ENCODE data around the gene IFFO2. TPM values are rescaled to one million over a fixed set of nuclear protein-coding genes. Genes with fewer than 3 reads are reported as not detected.

The IFFO2 gene
- polyA plus RNA-seq, 4 donors: 0.22 to 3.6 (median 2.4) TPM

DNA sequence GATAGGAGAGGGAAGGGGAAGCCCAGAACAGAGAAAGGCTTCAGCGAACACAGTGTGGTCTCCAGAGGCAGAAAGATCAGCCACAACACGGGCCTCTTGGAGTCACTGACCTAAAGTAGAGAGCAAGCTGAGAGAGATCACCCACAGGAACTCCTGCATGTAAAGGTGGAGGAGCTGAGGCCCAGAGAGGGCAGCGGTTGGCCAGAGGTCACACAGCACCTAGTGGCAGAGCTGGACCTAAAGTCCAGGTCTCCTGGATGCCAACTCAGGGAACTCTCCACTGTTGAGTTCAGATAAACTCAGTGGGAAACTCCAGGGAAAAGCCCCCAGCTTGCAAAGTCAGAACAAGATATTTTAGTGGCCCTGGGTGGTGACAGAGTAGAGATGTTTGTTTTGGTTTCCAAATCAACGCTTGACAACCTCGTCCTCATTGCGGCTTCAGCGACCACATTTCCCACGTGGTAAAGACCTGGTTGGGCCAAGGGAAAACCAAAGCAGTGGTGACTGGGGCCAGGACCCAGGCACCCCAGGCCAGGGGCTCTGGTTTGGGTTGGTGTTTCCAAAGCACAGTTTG lies 4.6 kb downstream of the IFFO2 start:
- Histone ChIP-seq H3K27ac (ENCODE audit: low read depth in 1 of 3, low read length in 2 of 3) (peak overlapping the region in 2 of 3 donors; percentile 24 to 94), H3K4me1 (ENCODE audit: control insufficient read depth in 3 of 3, insufficient read depth in 2 of 3, low read depth in 1 of 3, low read length in 2 of 3) (peaks cover 0 to 27% (median 21%) of the 10 kb centered on the region in 3 donors), H3K36me3 (ENCODE audit: control insufficient read depth in 3 of 3, insufficient read depth in 2 of 3, low read depth in 1 of 3, low read length in 3 of 3) (peaks cover 0 to 3% (median 0%) of the 10 kb centered on the region in 3 donors), H3K27me3 (ENCODE audit: control insufficient read depth in 3 of 3, insufficient read depth in 3 of 3, low read length in 3 of 3) (peaks cover 0 to 4% (median 0%) of the 10 kb centered on the region in 3 donors), H3K9me3 (ENCODE audit: control insufficient read depth in 2 of 2, insufficient read depth in 1 of 2, low read depth in 1 of 2, low read length in 1 of 2) (no peaks in the 10 kb centered on the region), H3K4me3 (ENCODE audit: low read depth in 1 of 3, low read length in 3 of 3) (no peak overlapping the region)
- FAIRE-seq: no peak
- peak in 1 of 2 donors; percentile 42 for DNase-seq
- 34 to 67% (median 49%) methylated on average over 8 of the region's 8 CpGs for WGBS, 3 donors

DNA sequence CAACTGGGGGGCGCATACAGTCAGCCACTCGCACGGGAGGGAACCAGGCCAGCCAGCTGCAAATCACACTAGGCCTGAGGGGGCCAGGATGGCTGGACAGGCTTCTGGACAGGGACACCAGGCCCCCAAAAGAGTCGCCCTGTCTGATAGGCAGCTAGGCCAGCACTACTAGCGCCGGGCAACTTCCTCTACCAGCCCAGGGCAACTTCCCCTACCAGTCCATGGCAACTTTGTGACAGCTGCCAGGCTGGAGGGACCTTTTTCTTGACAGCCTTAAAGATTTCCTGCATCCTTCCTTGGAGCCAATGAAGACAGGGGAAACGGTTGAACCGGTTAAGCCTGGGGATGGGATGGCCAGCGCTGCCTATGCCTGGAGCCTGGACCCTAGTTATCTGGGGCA lies 5.1 kb downstream of the IFFO2 start:
- no peaks in the 10 kb centered on the region for H3K9me3 ChIP-seq (ENCODE audit: control insufficient read depth in 2 of 2, insufficient read depth in 1 of 2, low read depth in 1 of 2, low read length in 1 of 2)
- H3K27me3 ChIP-seq (ENCODE audit: control insufficient read depth in 3 of 3, insufficient read depth in 3 of 3, low read length in 3 of 3): peaks cover 0 to 2% (median 0%) of the 10 kb centered on the region in 3 donors
- H3K4me1 ChIP-seq (ENCODE audit: control insufficient read depth in 3 of 3, insufficient read depth in 2 of 3, low read depth in 1 of 3, low read length in 2 of 3): peaks cover 0 to 26% (median 21%) of the 10 kb centered on the region in 3 donors
- no peak for DNase-seq
- no peak overlapping the region for H3K4me3 ChIP-seq (ENCODE audit: low read depth in 1 of 3, low read length in 3 of 3)
- peaks cover 0 to 3% (median 0%) of the 10 kb centered on the region in 3 donors for H3K36me3 ChIP-seq (ENCODE audit: control insufficient read depth in 3 of 3, insufficient read depth in 2 of 3, low read depth in 1 of 3, low read length in 3 of 3)
- 64 to 89% (median 68%) methylated on average over 9 of the region's 9 CpGs for WGBS, 3 donors
- peak overlapping the region in 2 of 3 donors; percentile 24 to 94 for H3K27ac ChIP-seq (ENCODE audit: low read depth in 1 of 3, low read length in 2 of 3)
- FAIRE-seq: no peak

DNA sequence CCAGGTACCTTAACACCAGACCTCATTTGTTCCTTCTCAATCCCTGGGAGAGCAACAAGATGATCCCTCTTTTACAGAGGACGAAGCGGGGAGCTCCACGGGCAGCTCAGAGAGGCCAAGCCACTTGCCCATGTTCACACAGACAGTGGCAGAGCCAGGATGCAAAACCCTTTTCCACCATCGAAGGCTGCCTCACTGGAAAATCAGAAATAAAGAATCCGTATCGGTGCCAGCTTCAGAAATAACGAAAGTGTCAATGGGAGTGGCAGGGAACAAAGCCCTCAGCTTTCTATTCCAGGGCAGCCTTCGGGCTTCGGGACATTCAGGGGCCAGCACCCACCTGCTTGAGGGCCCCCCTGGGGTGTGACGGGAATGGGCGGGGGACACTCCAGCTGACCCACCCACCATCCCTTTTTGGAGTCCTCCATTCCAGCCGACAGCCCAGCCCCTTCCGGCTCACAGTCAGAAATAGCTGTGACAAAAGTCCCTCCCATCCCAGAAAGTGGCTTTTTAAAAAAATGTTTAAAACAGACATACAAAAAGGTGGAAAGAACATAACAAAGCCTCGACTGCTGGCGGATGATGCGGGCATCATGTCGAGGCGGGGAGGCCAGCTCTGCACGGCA lies 6.0 kb downstream of the IFFO2 start:
- Histone ChIP-seq H3K4me3 (ENCODE audit: low read depth in 1 of 3, low read length in 3 of 3) (no peak overlapping the region), H3K27me3 (ENCODE audit: control insufficient read depth in 3 of 3, insufficient read depth in 3 of 3, low read length in 3 of 3) (peaks cover 0 to 2% (median 0%) of the 10 kb centered on the region in 3 donors), H3K9me3 (ENCODE audit: control insufficient read depth in 2 of 2, insufficient read depth in 1 of 2, low read depth in 1 of 2, low read length in 1 of 2) (no peaks in the 10 kb centered on the region), H3K4me1 (ENCODE audit: control insufficient read depth in 3 of 3, insufficient read depth in 2 of 3, low read depth in 1 of 3, low read length in 2 of 3) (peaks cover 0 to 32% (median 21%) of the 10 kb centered on the region in 3 donors), H3K36me3 (ENCODE audit: control insufficient read depth in 3 of 3, insufficient read depth in 2 of 3, low read depth in 1 of 3, low read length in 3 of 3) (peaks cover 0 to 3% (median 0%) of the 10 kb centered on the region in 3 donors), H3K27ac (ENCODE audit: low read depth in 1 of 3, low read length in 2 of 3) (peak overlapping the region; percentile 30 to 94 (median 73))
- 46 to 78% (median 58%) methylated on average over 19 of the region's 19 CpGs for WGBS, 3 donors
- no peak for FAIRE-seq
- no peak for DNase-seq

DNA sequence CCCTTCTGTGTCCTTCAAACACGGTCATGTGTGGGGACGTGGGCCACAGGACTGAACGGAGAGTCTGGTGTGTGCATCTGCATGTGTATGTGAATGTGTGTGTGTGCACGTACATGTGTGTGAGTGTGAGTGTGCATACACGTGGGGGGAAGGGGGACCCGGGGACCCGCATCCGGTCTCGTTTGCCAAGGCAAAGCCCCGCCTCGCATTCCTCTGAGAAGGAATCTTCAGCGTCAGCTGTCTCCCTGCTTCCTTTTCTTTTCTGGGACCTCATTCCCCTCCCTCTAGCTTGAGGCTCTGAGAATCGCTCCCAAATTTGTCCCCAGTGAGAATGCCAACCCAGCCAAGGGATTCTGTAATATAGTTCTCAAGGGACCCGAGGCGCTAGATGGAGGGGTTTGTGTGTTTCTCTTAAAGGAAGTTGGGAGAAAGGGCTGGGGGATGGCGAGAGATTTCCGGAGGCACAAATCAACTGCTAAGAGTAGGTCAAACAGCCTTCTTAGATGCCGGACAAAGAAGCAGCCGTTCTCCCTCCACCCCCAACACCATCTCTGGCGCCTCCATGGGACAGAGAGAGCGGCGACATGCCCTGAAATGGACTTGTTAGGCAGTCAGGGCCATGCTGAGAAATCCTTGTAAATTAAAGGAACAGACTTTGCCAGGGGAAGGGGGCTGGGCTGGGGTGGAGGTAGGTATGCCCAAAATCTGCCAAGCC lies 6.6 kb downstream of the IFFO2 start:
- Histone ChIP-seq H3K4me3 (ENCODE audit: low read depth in 1 of 3, low read length in 3 of 3) (no peak overlapping the region), H3K27ac (ENCODE audit: low read depth in 1 of 3, low read length in 2 of 3) (peak overlapping the region; percentile 30 to 94 (median 73)), H3K9me3 (ENCODE audit: control insufficient read depth in 2 of 2, insufficient read depth in 1 of 2, low read depth in 1 of 2, low read length in 1 of 2) (no peaks in the 10 kb centered on the region), H3K27me3 (ENCODE audit: control insufficient read depth in 3 of 3, insufficient read depth in 3 of 3, low read length in 3 of 3) (peaks cover 0 to 2% (median 0%) of the 10 kb centered on the region in 3 donors), H3K36me3 (ENCODE audit: control insufficient read depth in 3 of 3, insufficient read depth in 2 of 3, low read depth in 1 of 3, low read length in 3 of 3) (peaks cover 0 to 3% (median 0%) of the 10 kb centered on the region in 3 donors), H3K4me1 (ENCODE audit: control insufficient read depth in 3 of 3, insufficient read depth in 2 of 3, low read depth in 1 of 3, low read length in 2 of 3) (peaks cover 0 to 39% (median 27%) of the 10 kb centered on the region in 3 donors)
- DNase-seq (no peak), FAIRE-seq (no peak)
- WGBS, 3 donors: 38 to 72% (median 65%) methylated on average over 22 of the region's 22 CpGs

DNA sequence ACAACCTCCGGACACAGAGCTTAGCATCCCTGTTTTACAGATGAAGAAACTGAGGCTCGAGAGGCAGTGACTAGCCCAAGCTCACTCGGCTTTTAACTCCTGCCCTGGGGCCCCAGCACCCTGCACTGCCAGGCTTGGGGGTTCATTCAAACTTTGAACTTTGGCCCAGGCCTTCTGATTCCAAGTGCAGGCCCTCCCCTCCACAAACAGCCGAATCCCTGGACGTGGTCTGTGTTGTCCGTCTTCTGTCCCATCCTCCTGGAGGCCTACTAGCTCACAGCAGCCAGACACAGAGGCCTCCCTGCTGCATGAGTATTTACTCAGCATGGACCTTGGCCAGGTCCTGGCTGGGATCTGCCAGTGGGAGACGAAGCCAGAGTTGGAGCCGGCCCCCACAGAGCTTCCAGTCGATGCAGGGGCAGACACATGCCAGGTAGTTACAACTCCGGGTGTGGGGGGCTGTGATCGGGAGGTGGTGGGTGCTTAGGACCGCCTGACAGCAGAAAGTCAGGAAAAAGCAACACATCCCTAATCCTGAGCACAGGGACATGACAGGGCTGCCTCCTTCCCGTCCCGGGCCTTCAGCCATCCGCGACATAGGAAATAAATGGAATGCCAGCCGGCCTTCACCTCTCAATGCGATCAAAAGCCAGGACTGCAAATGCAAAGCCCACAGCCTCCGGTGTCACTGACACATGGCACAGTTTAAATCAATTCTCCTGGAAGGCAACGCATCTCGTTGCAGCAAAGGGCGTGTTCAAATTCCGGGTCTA lies 7.4 kb downstream of the IFFO2 start:
- Histone ChIP-seq H3K4me1 (ENCODE audit: control insufficient read depth in 3 of 3, insufficient read depth in 2 of 3, low read depth in 1 of 3, low read length in 2 of 3) (peaks cover 0 to 43% (median 29%) of the 10 kb centered on the region in 3 donors), H3K27ac (ENCODE audit: low read depth in 1 of 3, low read length in 2 of 3) (peak overlapping the region in 2 of 3 donors; percentile 73 to 94), H3K4me3 (ENCODE audit: low read depth in 1 of 3, low read length in 3 of 3) (no peak overlapping the region), H3K9me3 (ENCODE audit: control insufficient read depth in 2 of 2, insufficient read depth in 1 of 2, low read depth in 1 of 2, low read length in 1 of 2) (no peaks in the 10 kb centered on the region), H3K27me3 (ENCODE audit: control insufficient read depth in 3 of 3, insufficient read depth in 3 of 3, low read length in 3 of 3) (peaks cover 0 to 2% (median 0%) of the 10 kb centered on the region in 3 donors), H3K36me3 (ENCODE audit: control insufficient read depth in 3 of 3, insufficient read depth in 2 of 3, low read depth in 1 of 3, low read length in 3 of 3) (peaks cover 0 to 3% (median 0%) of the 10 kb centered on the region in 3 donors)
- WGBS, 3 donors: 55 to 64% (median 63%) methylated on average over 23 of the region's 23 CpGs
- peak; percentile 27 to 71 for DNase-seq
- FAIRE-seq: no peak

DNA sequence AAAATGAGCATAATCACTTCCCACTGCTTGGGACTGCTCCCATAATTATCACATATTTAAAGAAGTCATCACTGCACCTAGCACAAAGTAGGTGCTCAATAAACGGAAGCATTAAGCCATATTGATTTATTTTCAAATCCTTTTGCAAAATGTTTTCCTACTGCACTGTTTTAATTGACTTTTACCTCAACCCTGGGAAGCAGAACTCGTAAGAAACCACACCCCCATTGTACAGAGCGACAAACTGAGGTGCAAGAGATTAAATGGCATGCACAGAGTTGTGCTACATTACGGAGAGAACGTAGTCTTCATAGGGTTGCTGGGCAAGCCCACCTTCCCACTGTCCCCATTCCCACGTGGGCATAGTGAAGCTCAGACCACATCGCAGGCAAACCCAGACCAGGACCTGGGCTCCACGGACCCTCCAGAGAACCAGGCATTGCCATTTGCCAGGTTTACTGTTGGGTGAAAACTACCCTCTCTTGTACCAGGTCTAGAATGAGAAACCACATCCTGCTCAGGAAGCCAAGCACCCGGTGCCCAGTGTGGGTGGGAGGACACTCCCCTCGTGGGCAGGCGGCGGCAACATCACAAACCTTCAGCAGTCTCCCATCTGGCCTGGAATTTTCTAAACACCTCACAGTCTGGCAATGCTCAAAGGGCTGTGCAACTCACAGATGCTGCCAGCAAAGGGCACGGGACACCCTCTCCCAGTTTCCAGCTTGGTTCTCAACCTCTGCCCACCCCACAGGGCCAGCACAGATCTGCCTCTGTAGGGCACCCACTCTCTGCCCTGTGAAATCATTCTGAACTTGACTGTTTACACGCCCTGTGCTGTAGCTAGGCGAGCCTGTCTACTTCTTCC lies 8.2 kb downstream of the IFFO2 start:
- H3K27ac ChIP-seq (ENCODE audit: low read depth in 1 of 3, low read length in 2 of 3): peak overlapping the region in 2 of 3 donors; percentile 73 to 94
- no peaks in the 10 kb centered on the region for H3K9me3 ChIP-seq (ENCODE audit: control insufficient read depth in 2 of 2, insufficient read depth in 1 of 2, low read depth in 1 of 2, low read length in 1 of 2)
- WGBS, 3 donors: 64 to 66% (median 65%) methylated on average over 15 of the region's 15 CpGs
- no peak overlapping the region for H3K4me3 ChIP-seq (ENCODE audit: low read depth in 1 of 3, low read length in 3 of 3)
- peaks cover 0 to 43% (median 25%) of the 10 kb centered on the region in 3 donors for H3K4me1 ChIP-seq (ENCODE audit: control insufficient read depth in 3 of 3, insufficient read depth in 2 of 3, low read depth in 1 of 3, low read length in 2 of 3)
- FAIRE-seq: no peak
- H3K36me3 ChIP-seq (ENCODE audit: control insufficient read depth in 3 of 3, insufficient read depth in 2 of 3, low read depth in 1 of 3, low read length in 3 of 3): no peaks in the 10 kb centered on the region
- H3K27me3 ChIP-seq (ENCODE audit: control insufficient read depth in 3 of 3, insufficient read depth in 3 of 3, low read length in 3 of 3): no peaks in the 10 kb centered on the region
- DNase-seq: no peak

DNA sequence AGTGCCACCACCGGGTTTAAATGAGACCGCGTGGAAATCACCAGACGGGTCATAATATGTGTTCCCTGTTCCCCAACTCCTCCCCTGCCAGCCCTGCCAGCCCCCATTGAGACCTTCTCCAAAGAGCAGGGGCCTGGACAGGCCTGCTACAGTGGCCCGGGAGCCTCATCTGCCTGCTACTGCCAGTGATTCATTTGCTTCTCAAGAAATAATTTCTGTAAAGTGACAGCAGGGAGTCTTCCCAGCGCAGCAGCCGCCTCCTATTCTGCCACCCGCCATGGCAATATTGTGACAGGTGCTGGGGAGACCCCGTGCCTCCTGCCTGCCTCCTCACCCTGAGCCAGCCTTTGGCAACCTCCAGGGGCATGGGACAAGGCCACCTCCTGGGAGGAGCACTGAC lies 8.9 kb downstream of the IFFO2 start:
- Histone ChIP-seq H3K4me1 (ENCODE audit: control insufficient read depth in 3 of 3, insufficient read depth in 2 of 3, low read depth in 1 of 3, low read length in 2 of 3) (peaks cover 0 to 43% (median 22%) of the 10 kb centered on the region in 3 donors), H3K4me3 (ENCODE audit: low read depth in 1 of 3, low read length in 3 of 3) (no peak overlapping the region), H3K27me3 (ENCODE audit: control insufficient read depth in 3 of 3, insufficient read depth in 3 of 3, low read length in 3 of 3) (no peaks in the 10 kb centered on the region), H3K27ac (ENCODE audit: low read depth in 1 of 3, low read length in 2 of 3) (no peak overlapping the region), H3K9me3 (ENCODE audit: control insufficient read depth in 2 of 2, insufficient read depth in 1 of 2, low read depth in 1 of 2, low read length in 1 of 2) (no peaks in the 10 kb centered on the region), H3K36me3 (ENCODE audit: control insufficient read depth in 3 of 3, insufficient read depth in 2 of 3, low read depth in 1 of 3, low read length in 3 of 3) (no peaks in the 10 kb centered on the region)
- FAIRE-seq (no peak), DNase-seq (no peak)
- 80 to 87% (median 82%) methylated on average over 8 to 9 of the region's 9 CpGs for WGBS, 3 donors
